Measurements from ENCODE around the gene MYH14. TPM values are rescaled to one million over a fixed set of nuclear protein-coding genes. Genes with fewer than 3 reads are reported as not detected.

MYH14 gene
- 5.4 to 6.5 TPM (median 6.2 TPM) in 5 replicates for total RNA-seq (2022; extraction: Qiagen RNA extraction)

DNA sequence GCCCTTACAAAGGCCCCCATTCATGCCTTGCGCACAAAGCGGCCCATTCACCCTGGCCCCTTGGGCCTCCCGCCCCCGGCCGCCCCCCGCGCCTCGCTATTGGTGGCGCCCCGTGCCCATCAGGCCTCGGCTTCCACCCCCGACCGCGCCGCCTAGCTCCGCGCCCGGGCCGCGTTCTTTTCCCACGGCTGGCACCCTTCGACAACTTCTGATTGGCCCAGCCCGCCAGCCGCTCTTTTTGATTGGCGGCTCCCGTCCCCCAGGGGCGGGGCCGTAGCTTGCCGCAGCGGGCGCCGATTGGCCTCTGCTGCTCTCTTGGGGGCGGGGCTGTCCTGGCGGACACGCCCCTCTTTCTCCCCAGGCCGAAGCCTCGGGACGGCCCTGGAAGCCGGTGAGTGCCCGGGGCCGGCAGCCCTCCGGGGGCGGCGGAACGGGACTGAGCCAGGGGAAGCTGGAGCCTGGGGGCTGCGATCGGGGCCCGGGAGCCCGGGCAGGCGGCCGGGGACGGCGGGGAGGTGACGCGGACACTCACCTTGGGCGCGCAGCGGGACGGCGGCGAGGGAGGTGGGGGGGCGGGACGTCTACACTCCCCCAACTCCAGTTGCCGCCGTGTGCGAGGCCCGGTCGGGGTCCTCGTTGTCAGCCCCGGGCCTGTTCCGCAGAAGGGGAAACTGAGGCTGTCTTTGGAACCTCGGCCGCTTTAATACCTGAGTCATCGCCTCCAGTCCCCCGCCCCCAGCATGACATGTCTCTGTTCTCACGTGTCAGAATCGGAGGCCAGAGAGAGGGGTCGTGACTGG, at the start of gene MYH14:
TSS of gene MYH14 (plus strand) at position 342 of the 800 bp plus-strand sequence. CDS start 6,744 bp downstream, outside the sequence.

DNA sequence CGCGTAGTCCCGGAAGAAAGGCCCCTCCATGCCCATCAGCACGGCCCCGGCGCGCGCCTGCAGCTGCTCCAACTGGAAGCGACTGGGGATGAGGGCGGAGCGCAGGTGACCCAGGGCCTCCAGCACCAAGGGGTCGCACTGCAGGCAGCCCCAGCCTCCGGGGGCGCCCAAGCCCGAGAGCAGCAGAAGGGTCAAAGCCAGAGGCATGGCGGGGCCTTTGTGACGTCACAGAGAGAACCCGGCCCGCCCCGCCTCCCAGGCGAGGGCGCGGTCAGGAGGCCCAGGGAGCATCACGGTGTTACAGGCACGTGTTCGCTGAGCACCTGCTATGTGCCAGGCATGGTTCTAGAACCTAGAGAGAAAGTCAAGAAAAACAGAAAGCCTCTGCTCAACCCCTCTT, 40.4 kb upstream of the MYH14 start, which contains the start of gene IZUMO2:
TSS of gene IZUMO2 (minus strand) at position 294 of the 400 bp plus-strand sequence. CDS start at position 207, 87 bp downstream.

DNA sequence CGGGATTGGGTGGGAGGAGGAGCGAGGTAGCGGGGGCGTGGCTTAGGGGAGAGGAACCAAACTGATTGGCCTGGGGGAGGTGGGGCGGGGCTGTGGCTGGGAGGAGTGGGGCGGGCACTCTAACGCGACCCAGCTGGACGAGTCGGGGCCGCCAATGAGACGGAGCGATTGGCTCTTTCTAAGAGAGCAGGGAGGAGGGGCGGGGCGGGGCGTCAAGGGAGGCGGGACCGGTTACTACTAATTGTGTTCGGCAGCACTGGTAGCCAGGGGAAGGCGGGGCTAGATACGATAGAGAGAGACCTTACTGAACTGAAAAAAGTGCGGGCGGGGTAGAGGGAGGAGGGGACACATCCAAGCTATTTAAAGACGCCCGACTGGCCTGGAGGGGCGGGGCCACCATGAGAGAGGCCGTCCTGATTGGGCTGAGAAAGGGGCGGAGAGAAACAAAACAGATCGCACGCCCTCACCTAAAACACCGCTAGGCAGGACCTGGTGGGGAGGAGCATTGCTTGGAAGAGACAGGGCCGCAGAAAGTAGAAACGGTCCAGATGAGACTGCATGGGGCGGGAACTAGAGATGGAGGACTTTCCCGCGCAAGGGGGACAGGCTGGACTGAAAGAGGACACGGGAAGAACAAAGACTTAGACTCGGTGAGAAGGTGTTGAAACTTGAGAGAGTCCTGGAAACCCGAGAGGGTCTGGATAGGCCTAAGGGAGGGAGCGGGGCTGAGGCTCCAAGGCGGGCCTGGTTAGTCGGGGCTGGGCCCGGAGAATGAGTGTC, 125.9 kb downstream of the MYH14 start, which contains the start of gene KCNC3:
TSS of gene KCNC3 (minus strand) at position 232 of the 780 bp plus-strand sequence. CDS start 295 bp downstream, outside the sequence.

Other genes with a start within 250 kb of the MYH14 start
- 0.07 to 0.13 TPM (median 0.07 TPM) in 5 replicates for gene SIGLEC11, start 242.4 kb upstream of the MYH14 start, total RNA-seq (2022; extraction: Qiagen RNA extraction)
- 37.4 to 47.1 TPM (median 39.7 TPM) in 5 replicates for gene VRK3, start 178.2 kb upstream of the MYH14 start, total RNA-seq (2022; extraction: Qiagen RNA extraction)
- gene ZNF473, start 177.6 kb upstream of the MYH14 start, total RNA-seq (2022; extraction: Qiagen RNA extraction) = 7.6 to 13.2 TPM (median 9.8 TPM) in 5 replicates
- not detected in 5 replicates for gene IZUMO2, start 40.3 kb upstream of the MYH14 start, total RNA-seq (2022; extraction: Qiagen RNA extraction)
- 1.2 to 1.4 TPM (median 1.4 TPM) in 5 replicates for gene KCNC3, start 125.8 kb downstream of the MYH14 start, total RNA-seq (2022; extraction: Qiagen RNA extraction)
- 0.65 to 1.3 TPM (median 0.76 TPM) in 5 replicates for gene NAPSA, start 162.0 kb downstream of the MYH14 start, total RNA-seq (2022; extraction: Qiagen RNA extraction)
- 62.6 to 80.7 TPM (median 75.0 TPM) in 5 replicates for gene NR1H2, start 172.8 kb downstream of the MYH14 start, total RNA-seq (2022; extraction: Qiagen RNA extraction)
- gene POLD1, start 180.7 kb downstream of the MYH14 start, total RNA-seq (2022; extraction: Qiagen RNA extraction) = 52.2 to 73.0 TPM (median 71.5 TPM) in 5 replicates
- gene SPIB, start 215.3 kb downstream of the MYH14 start, total RNA-seq (2022; extraction: Qiagen RNA extraction) = 0.17 to 0.40 TPM (median 0.21 TPM) in 5 replicates
- gene MYBPC2, start 229.3 kb downstream of the MYH14 start, total RNA-seq (2022; extraction: Qiagen RNA extraction) = 0.02 TPM in 1 of 5 replicates, not detected in the others